Kidney (tissue), 14 donors: ENCODE measurements around the gene EOLA1. TPM values are rescaled to one million over a fixed set of nuclear protein-coding genes. Genes with fewer than 3 reads are reported as not detected.

Source experiments
- DNase-seq, 5 donors: peaks; one replicate each; pipeline ENCODE4 v3.0.0-alpha.2; 2013 to 2020
- FAIRE-seq: peaks from 2 replicates; lab custom pipeline; 2012; peaks lifted over from hg19 to GRCh38; lab: Jason Lieb, UNC
- H3K27ac ChIP-seq, 2 donors: one replicate each; pipeline ENCODE4 v1.7.0; 2013; ENCODE audit warnings: low read depth in 2 of 2, low read length in 2 of 2, inconsistent platforms in 1 of 2
- H3K27me3 ChIP-seq: one replicate; pipeline ENCODE4 v1.7.1; 2013; ENCODE audit warnings: low read length, inconsistent platforms; ENCODE audit not compliant: control insufficient read depth, insufficient read depth
- H3K36me3 ChIP-seq, 3 donors: one replicate each; pipeline versions ENCODE4 v1.7.0 to v1.7.1; 2013; ENCODE audit warnings: low read length in 3 of 3, control low read depth in 1 of 3, inconsistent platforms in 1 of 3; ENCODE audit not compliant: insufficient read depth in 3 of 3, control insufficient read depth in 2 of 3
- H3K4me1 ChIP-seq, 3 donors: one replicate each; pipeline versions ENCODE4 v1.7.0 to v1.7.1; 2013; ENCODE audit warnings: low read length in 3 of 3, inconsistent platforms in 1 of 3, low read depth in 1 of 3; ENCODE audit not compliant: control insufficient read depth in 2 of 3, insufficient read depth in 2 of 3
- H3K4me3 ChIP-seq, 3 donors: one replicate each; pipeline versions ENCODE4 v1.7.0 to v1.8.1; 2013; ENCODE audit warnings: low read length in 3 of 3, control low read depth in 1 of 3, inconsistent platforms in 1 of 3
- H3K9ac ChIP-seq, 3 donors: one replicate each; pipeline versions ENCODE4 v1.7.0 to v1.7.1; 2013; ENCODE audit warnings: low read length in 3 of 3, control low read depth in 1 of 3, inconsistent platforms in 1 of 3
- H3K9me3 ChIP-seq, 3 donors: one replicate each; pipeline versions ENCODE4 v1.7.0 to v1.7.1; 2013; ENCODE audit warnings: low read length in 3 of 3, control low read depth in 1 of 3, inconsistent platforms in 1 of 3; ENCODE audit not compliant: control insufficient read depth in 2 of 3, insufficient read depth in 1 of 3
- intact Hi-C: fragments of 100-400 bp; cut with DNase I; formaldehyde crosslinking; loops from one replicate; pipeline ENCODE4 v1.11.1; 2022
- polyA plus RNA-seq: library from polyadenylated mRNA; stranded (reverse); fragments of 350-450 nt; fragmentation: Illumina TruSeq; extraction: RNeasy Lipid Tissue Mini Kit (QIAGEN cat#74804); gene quantifications from one replicate; pipeline ENCODE4 v1.2.3, GENCODE V29; 2014; ENCODE audit warnings: low read depth, low replicate concordance; ENCODE audit not compliant: insufficient read depth
- total RNA-seq: library from RNA; stranded (reverse); fragmentation: NEBNext Ultra II Directional; extraction: Animal tissue kit (Norgen Biotek cat#: 25700); gene quantifications from one replicate; pipeline ENCODE4 v1.2.1, GENCODE V29; 2021
- TF ChIP-seq, protein P1 (sequence below): IDR thresholded peaks from 3 replicates; pipeline ENCODE4 v1.5.1; 2012; ENCODE audit warnings: mild to moderate bottlenecking, moderate library complexity, borderline replicate concordance; ENCODE audit not compliant: insufficient read depth; ENCODE audit errors: extremely low read depth
- donor health status: control.
- donor health status: control.
- donor health status: control.
- donor health status: control.
- donor health status: control.
- donor health status: DM: yes; HTN: yes; CAD: no.
- donor health status: Normal renal cell carcinoma (clear cell type).

Gene EOLA1
- total and polyA plus RNA-seq, 2 donors from 2014 or later, result 20.2 to 39.0 TPM

DNA sequence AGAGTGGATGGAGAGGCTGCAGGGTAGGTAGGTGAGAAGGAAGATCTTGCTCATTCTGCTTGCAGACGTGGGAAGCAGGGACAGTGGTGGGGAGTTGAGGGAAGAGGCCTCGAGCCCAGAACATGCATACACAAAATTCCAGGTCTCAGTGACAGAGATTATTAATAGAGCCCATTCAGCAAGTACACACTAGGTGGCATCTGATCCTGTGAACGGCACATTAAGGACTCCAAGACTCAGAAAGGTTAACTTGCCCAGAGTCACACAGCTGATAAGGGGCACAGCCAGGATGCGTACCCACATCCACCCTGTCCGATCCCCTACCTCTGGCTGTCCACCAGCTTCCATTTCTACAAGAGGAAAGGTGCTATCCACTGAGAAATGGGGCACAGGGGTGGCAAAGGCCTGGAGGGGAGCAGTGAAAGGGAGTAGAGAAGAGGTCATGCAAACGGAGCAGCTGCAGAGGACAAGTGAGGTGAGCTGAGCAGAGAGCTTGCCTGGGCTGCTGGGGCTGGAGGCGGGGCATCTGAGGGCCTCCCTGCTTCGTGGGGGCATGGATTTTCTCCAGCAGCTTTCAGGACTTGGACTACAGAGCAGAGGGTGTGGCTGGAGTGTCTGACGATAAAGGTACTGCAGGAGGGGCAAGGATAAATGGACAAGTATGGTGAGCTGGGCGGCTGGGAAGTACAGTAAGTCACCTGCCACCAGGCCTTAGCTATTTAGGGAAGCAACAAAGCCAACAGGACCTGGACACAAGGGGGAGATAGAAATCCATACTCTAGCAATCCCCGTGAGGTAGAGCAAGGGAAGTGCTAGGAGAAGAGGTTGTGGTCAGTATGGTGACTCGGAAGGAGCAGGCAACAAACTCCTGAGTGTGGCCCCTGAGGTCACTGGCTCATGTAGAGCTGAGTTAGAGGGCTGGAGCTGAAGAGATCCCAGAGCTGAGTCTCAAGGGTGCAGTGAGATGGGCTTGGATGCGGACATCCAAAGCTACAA, 46.9 kb upstream of the EOLA1 start:
- H3K36me3 ChIP-seq, result peaks cover 2 to 61% (median 20%) of the 10 kb centered on the region in 3 donors
- no peak overlapping the region for H3K4me3 ChIP-seq
- FAIRE-seq, result no peak
- DNase-seq, result no peak
- intact Hi-C loops, result no loop called here
- no peaks in the 10 kb centered on the region for H3K9me3 ChIP-seq
- H3K27ac ChIP-seq, result no peak overlapping the region
- H3K4me1 ChIP-seq, result no peaks in the 10 kb centered on the region
- H3K9ac ChIP-seq, result no peak overlapping the region
- no peaks in the 10 kb centered on the region for H3K27me3 ChIP-seq
- TF ChIP-seq, protein P1, sequence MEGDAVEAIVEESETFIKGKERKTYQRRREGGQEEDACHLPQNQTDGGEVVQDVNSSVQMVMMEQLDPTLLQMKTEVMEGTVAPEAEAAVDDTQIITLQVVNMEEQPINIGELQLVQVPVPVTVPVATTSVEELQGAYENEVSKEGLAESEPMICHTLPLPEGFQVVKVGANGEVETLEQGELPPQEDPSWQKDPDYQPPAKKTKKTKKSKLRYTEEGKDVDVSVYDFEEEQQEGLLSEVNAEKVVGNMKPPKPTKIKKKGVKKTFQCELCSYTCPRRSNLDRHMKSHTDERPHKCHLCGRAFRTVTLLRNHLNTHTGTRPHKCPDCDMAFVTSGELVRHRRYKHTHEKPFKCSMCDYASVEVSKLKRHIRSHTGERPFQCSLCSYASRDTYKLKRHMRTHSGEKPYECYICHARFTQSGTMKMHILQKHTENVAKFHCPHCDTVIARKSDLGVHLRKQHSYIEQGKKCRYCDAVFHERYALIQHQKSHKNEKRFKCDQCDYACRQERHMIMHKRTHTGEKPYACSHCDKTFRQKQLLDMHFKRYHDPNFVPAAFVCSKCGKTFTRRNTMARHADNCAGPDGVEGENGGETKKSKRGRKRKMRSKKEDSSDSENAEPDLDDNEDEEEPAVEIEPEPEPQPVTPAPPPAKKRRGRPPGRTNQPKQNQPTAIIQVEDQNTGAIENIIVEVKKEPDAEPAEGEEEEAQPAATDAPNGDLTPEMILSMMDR, result no peak

DNA sequence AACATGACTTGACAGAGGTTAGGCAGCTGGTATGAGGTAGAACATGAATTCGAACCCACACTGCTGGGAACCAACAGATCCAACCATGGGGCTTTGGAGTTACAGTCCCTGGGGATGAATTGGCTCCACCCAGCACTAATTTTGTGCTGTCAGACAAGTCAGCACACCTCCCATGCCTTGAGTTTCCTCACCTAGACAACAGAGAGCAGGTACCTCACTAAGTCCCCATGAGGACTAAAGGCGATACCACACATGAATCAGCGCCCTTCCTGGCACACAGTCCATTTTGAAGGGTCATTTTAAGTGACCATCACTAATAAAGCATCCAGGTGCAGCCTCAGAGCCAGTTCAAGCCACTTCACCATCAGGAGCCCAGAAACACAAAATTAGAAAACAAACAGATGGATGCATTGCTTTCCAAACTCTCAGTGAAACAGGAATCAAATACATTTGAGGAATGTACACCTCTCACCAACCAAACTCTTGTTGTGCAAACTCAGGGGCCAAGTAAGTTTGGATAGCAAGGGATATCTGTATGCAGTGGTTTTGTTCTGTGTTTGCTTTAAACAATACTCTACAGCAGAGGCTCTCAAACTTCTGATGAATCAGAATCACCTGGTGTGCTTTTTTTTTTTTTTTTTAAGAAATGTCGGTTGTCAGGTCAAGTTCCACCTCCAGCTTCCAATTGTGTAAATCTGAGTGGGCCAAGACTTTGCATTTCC, 45.8 kb upstream of the EOLA1 start:
- H3K27ac ChIP-seq, result no peak overlapping the region
- H3K9ac ChIP-seq, result no peak overlapping the region
- no peak overlapping the region for H3K4me3 ChIP-seq
- TF ChIP-seq, protein P1, result no peak
- intact Hi-C loops, result no loop called here
- no peaks in the 10 kb centered on the region for H3K4me1 ChIP-seq
- no peaks in the 10 kb centered on the region for H3K9me3 ChIP-seq
- peaks cover 2 to 54% (median 19%) of the 10 kb centered on the region in 3 donors for H3K36me3 ChIP-seq
- FAIRE-seq (no peak), DNase-seq (no peak)
- H3K27me3 ChIP-seq, result no peaks in the 10 kb centered on the region

DNA sequence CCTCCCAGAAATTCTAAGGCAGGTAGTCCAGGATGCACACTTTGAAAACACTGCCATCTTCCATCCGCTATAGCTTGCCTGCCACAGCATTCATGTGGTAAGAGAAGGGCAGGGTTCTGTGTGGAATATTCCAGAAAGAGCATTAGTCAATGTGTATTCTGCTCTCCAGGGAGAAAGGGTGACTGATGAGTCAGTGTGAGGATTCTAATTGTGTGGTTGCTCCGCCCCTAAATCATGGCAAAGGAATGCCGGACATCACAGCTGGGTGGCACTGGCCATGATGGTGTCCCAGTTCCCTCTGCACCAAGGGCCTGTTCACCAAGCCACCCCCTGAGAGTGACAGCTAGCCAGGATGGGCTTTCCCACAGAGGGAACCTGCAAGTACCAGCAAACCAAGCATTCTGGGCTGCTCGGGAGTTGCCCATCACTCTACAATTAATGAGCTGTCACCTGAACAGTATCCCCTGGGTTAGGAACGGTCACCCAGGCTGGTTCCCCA, 45.2 kb upstream of the EOLA1 start:
- DNase-seq (no peak), FAIRE-seq (no peak)
- H3K9me3 ChIP-seq, result no peaks in the 10 kb centered on the region
- intact Hi-C loops, result no loop called here
- H3K27me3 ChIP-seq, result no peaks in the 10 kb centered on the region
- H3K4me1 ChIP-seq, result no peaks in the 10 kb centered on the region
- H3K4me3 ChIP-seq, result no peak overlapping the region
- no peak overlapping the region for H3K9ac ChIP-seq
- peaks cover 2 to 51% (median 18%) of the 10 kb centered on the region in 3 donors for H3K36me3 ChIP-seq
- TF ChIP-seq, protein P1, result no peak
- no peak overlapping the region for H3K27ac ChIP-seq
